IMR-90 (cell line): ENCODE results near the gene TCEAL1. TPM values are rescaled to one million over a fixed set of nuclear protein-coding genes. Genes with fewer than 3 reads are reported as not detected.

ENCODE experiments used
- ATAC-seq: fragments of 200-7000 bp; cut with Tn5 transposase; 2 replicates; pipeline ENCODE4 v1.9.1; 2020; ENCODE audit warnings: low read depth, mild to moderate bottlenecking, moderate library complexity
- BruUV-seq: library from RNA; stranded (reverse); fragments of 400-500 nt; replicated peaks from 2 replicates; lab custom pipeline; 2021; lab: Mats Ljungman, UMichigan
- CTCF ChIA-PET: fragments of 300-600 bp; formaldehyde crosslinking; extraction: SDS; loops from one replicate; lab custom pipeline; 2021; ENCODE audit warnings: antibody characterized with exemption; lab: Yijun Ruan, JAX
- POLR2A ChIA-PET: fragments of 300-600 bp; sonication (Branson Sonifier 250); formaldehyde crosslinking; loops from one replicate; lab custom pipeline; 2022; ENCODE audit warnings: antibody characterized with exemption; ENCODE audit not compliant: unreplicated experiment; lab: Charles Lee
- DNase-seq: peaks from one replicate; pipeline ENCODE4 v3.0.0; 2013
- H2AFZ ChIP-seq: replicated peaks from 2 replicates; pipeline ENCODE3; 2013; ENCODE audit warnings: low read length, mild to moderate bottlenecking; ENCODE audit not compliant: poor library complexity
- H2AK5ac ChIP-seq: 2 replicates; pipeline ENCODE4 v1.6.1; 2013; ENCODE audit warnings: low read depth, low read length, inconsistent platforms
- H2AK9ac ChIP-seq: replicated peaks from 2 replicates; pipeline ENCODE3; 2013; ENCODE audit warnings: mild to moderate bottlenecking, low read depth, low read length, moderate library complexity; ENCODE audit not compliant: poor library complexity
- H2BK120ac ChIP-seq: 2 replicates; pipeline ENCODE4 v1.6.1; 2013; ENCODE audit warnings: low read depth, low read length, inconsistent platforms
- H2BK15ac ChIP-seq: 3 replicates; pipeline ENCODE4 v1.6.1; 2013; ENCODE audit warnings: low read depth, low read length, inconsistent platforms
- H2BK20ac ChIP-seq: 2 replicates; pipeline ENCODE4 v1.6.1; 2013; ENCODE audit warnings: low read depth, mild to moderate bottlenecking, inconsistent platforms, low read length, moderate library complexity
- H2BK5ac ChIP-seq: 2 replicates; pipeline ENCODE4 v1.6.1; 2013; ENCODE audit warnings: mild to moderate bottlenecking, low read depth, low read length, inconsistent platforms; ENCODE audit not compliant: poor library complexity, severe bottlenecking
- H3K14ac ChIP-seq: replicated peaks from 2 replicates; pipeline ENCODE4 v1.6.1; 2013; ENCODE audit warnings: low read depth, low read length, inconsistent platforms
- H3K18ac ChIP-seq: 2 replicates; pipeline ENCODE4 v1.6.1; 2013; ENCODE audit warnings: low read depth, low read length, control low read depth
- H3K23ac ChIP-seq: 2 replicates; pipeline ENCODE4 v1.6.1; 2013; ENCODE audit warnings: low read depth, low read length, inconsistent platforms
- H3K27ac ChIP-seq: 2 replicates; pipeline ENCODE4 v1.5.1; 2013; ENCODE audit warnings: mild to moderate bottlenecking, control low read depth, low read length; ENCODE audit not compliant: insufficient read depth
- H3K27me3 ChIP-seq: 2 replicates; pipeline ENCODE4 v1.6.1; 2013; ENCODE audit warnings: low read length; ENCODE audit not compliant: control insufficient read depth, insufficient read depth
- H3K36me3 ChIP-seq: 2 replicates; pipeline ENCODE4 v1.6.1; 2013; ENCODE audit warnings: low read length, mixed read lengths; ENCODE audit not compliant: control insufficient read depth, insufficient read depth
- H3K4ac ChIP-seq: 2 replicates; pipeline ENCODE4 v1.6.1; 2013; ENCODE audit warnings: low read depth, low read length, inconsistent platforms
- H3K4me1 ChIP-seq: 2 replicates; pipeline ENCODE4 v1.6.1; 2013; ENCODE audit warnings: low read length, mixed read lengths; ENCODE audit not compliant: control insufficient read depth, insufficient read depth
- H3K4me2 ChIP-seq: 2 replicates; pipeline ENCODE4 v1.6.1; 2013; ENCODE audit warnings: low read depth, mild to moderate bottlenecking, control low read depth, low read length, moderate library complexity
- H3K4me3 ChIP-seq: 2 replicates; pipeline ENCODE4 v1.5.1; 2013; ENCODE audit warnings: low read depth, mild to moderate bottlenecking, control low read depth, low read length, moderate library complexity; ENCODE audit not compliant: insufficient read depth
- H3K56ac ChIP-seq: 2 replicates; pipeline ENCODE4 v1.6.1; 2013; ENCODE audit warnings: low read length, inconsistent platforms; ENCODE audit not compliant: insufficient read depth; ENCODE audit errors: extremely low read depth
- H3K79me1 ChIP-seq, 2 experiments: 2 replicates each; pipeline ENCODE4 v1.6.1; 2013; ENCODE audit warnings: low read length in 2 of 2, inconsistent platforms in 1 of 2, low read depth in 1 of 2
- H3K9ac ChIP-seq: 2 replicates; pipeline ENCODE4 v1.6.1; 2013; ENCODE audit warnings: low read depth, low read length, control low read depth
- H3K9me1 ChIP-seq: 2 replicates; pipeline ENCODE4 v1.6.1; 2013; ENCODE audit warnings: low read length, inconsistent platforms; ENCODE audit not compliant: insufficient read depth
- H3K9me3 ChIP-seq: 2 replicates; pipeline ENCODE4 v1.6.1; 2013; ENCODE audit warnings: low read length; ENCODE audit not compliant: control insufficient read depth, insufficient read depth
- H4K20me1 ChIP-seq: 2 replicates; pipeline ENCODE4 v1.6.1; 2013; ENCODE audit warnings: low read length, inconsistent platforms; ENCODE audit not compliant: insufficient read depth
- H4K5ac ChIP-seq: 2 replicates; pipeline ENCODE4 v1.6.1; 2013; ENCODE audit warnings: mild to moderate bottlenecking, low read depth, low read length, control low read depth
- H4K8ac ChIP-seq, 2 experiments: 2 replicates each; pipeline ENCODE4 v1.6.1; 2013; ENCODE audit warnings: low read depth in 2 of 2, low read length in 2 of 2, control low read depth in 1 of 2, inconsistent platforms in 1 of 2
- H4K91ac ChIP-seq: 2 replicates; pipeline ENCODE4 v1.6.1; 2013; ENCODE audit warnings: low read depth, low read length, inconsistent platforms; ENCODE audit not compliant: insufficient read depth
- ELK1 ChIP-seq: fragments of 150-350 bp; IDR thresholded peaks from 2 replicates; pipeline ENCODE4 v1.6.1; 2016; ENCODE audit warnings: low read depth, mild to moderate bottlenecking, low read length, moderate library complexity, borderline replicate concordance
- FOS ChIP-seq: fragments of 150-350 bp; IDR thresholded peaks from 2 replicates; pipeline ENCODE4 v1.6.1; 2016; ENCODE audit warnings: low read depth, low read length
- RCOR1 ChIP-seq: IDR thresholded peaks from 2 replicates; pipeline ENCODE4 v1.6.1; 2012; ENCODE audit warnings: mild to moderate bottlenecking, low read length, improper control_type of control experiment; ENCODE audit not compliant: insufficient replicate concordance
- WGBS, 2 experiments: methylation state at CpG; one replicate each; pipeline versions ENCODE4 v1.1.5 to v1.1.7; 2013; ENCODE audit warnings: missing lambda C conversion rate in 2 of 2; ENCODE audit not compliant: insufficient read length in 1 of 2; ENCODE audit errors: extremely low coverage in 2 of 2; 5-methylcytosine and 5-hydroxymethylcytosine counted together
- dilution Hi-C: fragments of 300-500 bp; cut with HindIII; formaldehyde crosslinking; loops from one replicate; pipeline ENCODE4 v1.14.3; 2018; ENCODE audit warnings: low sequenced_read_pairs; ENCODE audit not compliant: unreplicated experiment
- in situ Hi-C: fragments of 300-500 bp; cut with MboI; formaldehyde crosslinking; loops from 3 replicates; pipeline ENCODE4 v1.14.3; 2019; ENCODE audit warnings: low sequenced_read_pairs, inconsistent platforms, mixed read lengths
- intact Hi-C: fragments of 100-400 bp; cut with micrococcal nuclease; formaldehyde crosslinking; loops from 2 replicates; pipeline ENCODE4 v1.10.0; 2022
- polyA plus RNA-seq, 3 experiments: library from polyadenylated mRNA; depleted of rRNA; stranded (reverse); fragments of >200 nt; gene quantifications; 2 replicates each; pipeline ENCODE4 v1.2.3, GENCODE V29; 2012; ENCODE audit warnings: low replicate concordance in 1 of 3
- total RNA-seq: library from RNA; depleted of rRNA; stranded (reverse); fragments of >200 nt; gene quantifications from 2 replicates; pipeline ENCODE4 v1.2.3, GENCODE V29; 2012

Gene TCEAL1
- total and polyA plus RNA-seq, 2 of the 4 experiments (the other 2 are of a cell fraction) = 9.1 to 21.8 TPM

- dilution Hi-C loops (no loop called here), in situ Hi-C loops (loop anchor here (10.0 to 25.0 kb wide), 2 partner anchors 140 to 463 kb away; no protein-coding TSS in a partner anchor), intact Hi-C loops (loop anchor here (5.0 kb wide), 1 partner anchor 47 kb away; the partner anchor contains the start of gene TCEAL1)
- H3K14ac ChIP-seq = no peak overlapping the region
- H3K36me3 ChIP-seq = peaks cover 19% of the 10 kb centered on the region
- no TSS peak for BruUV-seq
- no peak overlapping the region for H2BK120ac ChIP-seq
- 86% methylated on average over 3 of the region's 8 CpGs; no CpG with 5 or more reads in 1 of the 2 experiments for WGBS, 2 experiments
- H3K9me1 ChIP-seq = peaks cover 5% of the 10 kb centered on the region
- no peak overlapping the region for H3K4me3 ChIP-seq
- H4K20me1 ChIP-seq = peaks cover 30% of the 10 kb centered on the region
- no peaks in the 10 kb centered on the region for H3K4me1 ChIP-seq
- no peak overlapping the region for H2BK5ac ChIP-seq
- H2BK20ac ChIP-seq = no peak overlapping the region
- DNase-seq (peak; percentile 3), ATAC-seq (no peak; the same call in 1 of the 2 replicates)
- H3K4me2 ChIP-seq = no peak overlapping the region
- no peak overlapping the region for H3K9ac ChIP-seq
- H3K18ac ChIP-seq = no peak overlapping the region
- no peak overlapping the region for H2AFZ ChIP-seq
- H4K91ac ChIP-seq = no peak overlapping the region
- no peak overlapping the region for H4K5ac ChIP-seq
- CTCF ChIA-PET = no interaction called here
- H2AK5ac ChIP-seq = no peak overlapping the region
- no peak overlapping the region for H3K27ac ChIP-seq
- POLR2A ChIA-PET = no interaction called here
- H4K8ac ChIP-seq = no peak overlapping the region
- H3K9me3 ChIP-seq = no peaks in the 10 kb centered on the region
- no peak overlapping the region for H3K56ac ChIP-seq
- no peaks in the 10 kb centered on the region; a peak in 2 of 4 replicates for H3K79me1 ChIP-seq
- TF ChIP-seq RCOR1 = no peak
- no peak for TF ChIP-seq FOS
- TF ChIP-seq ELK1 = no peak
- H2AK9ac ChIP-seq = no peak overlapping the region
- no peak overlapping the region for H2BK15ac ChIP-seq
- H3K4ac ChIP-seq = no peak overlapping the region
- no peak overlapping the region for H3K23ac ChIP-seq
- H3K27me3 ChIP-seq = peaks cover 3% of the 10 kb centered on the region; the same call in 1 of the 2 replicates
Observed at GRCh38 chrX:103674531-103675454, 46.0 kb downstream of the TCEAL1 start.
